ENCODE results near the gene CARD10. TPM values are rescaled to one million over a fixed set of nuclear protein-coding genes. Genes with fewer than 3 reads are reported as not detected.

The CARD10 gene
- total RNA-seq, 2 donors from 2014 or later: 4.2 to 5.8 TPM

DNA sequence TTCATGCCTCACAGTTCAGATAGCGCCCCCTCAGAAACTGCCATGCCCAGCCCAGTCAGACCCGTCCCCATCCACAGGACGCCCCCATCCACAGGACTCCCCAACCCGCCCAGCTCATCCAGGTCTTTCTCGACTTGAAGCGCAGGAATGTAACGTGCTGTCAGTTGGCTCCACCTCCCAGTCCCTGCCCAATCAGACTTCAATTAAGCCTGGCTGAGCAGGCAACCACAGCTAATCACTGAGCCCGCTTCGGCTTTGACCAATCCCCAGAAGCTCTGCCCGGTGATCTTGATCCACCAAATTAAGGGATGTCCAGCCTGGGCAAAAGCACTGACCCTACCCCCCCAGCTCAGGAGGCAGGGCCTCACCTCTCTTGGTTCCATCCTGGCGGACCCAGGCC is 22.6 kb downstream of the CARD10 start:
- TF ChIP-seq, protein P1, sequence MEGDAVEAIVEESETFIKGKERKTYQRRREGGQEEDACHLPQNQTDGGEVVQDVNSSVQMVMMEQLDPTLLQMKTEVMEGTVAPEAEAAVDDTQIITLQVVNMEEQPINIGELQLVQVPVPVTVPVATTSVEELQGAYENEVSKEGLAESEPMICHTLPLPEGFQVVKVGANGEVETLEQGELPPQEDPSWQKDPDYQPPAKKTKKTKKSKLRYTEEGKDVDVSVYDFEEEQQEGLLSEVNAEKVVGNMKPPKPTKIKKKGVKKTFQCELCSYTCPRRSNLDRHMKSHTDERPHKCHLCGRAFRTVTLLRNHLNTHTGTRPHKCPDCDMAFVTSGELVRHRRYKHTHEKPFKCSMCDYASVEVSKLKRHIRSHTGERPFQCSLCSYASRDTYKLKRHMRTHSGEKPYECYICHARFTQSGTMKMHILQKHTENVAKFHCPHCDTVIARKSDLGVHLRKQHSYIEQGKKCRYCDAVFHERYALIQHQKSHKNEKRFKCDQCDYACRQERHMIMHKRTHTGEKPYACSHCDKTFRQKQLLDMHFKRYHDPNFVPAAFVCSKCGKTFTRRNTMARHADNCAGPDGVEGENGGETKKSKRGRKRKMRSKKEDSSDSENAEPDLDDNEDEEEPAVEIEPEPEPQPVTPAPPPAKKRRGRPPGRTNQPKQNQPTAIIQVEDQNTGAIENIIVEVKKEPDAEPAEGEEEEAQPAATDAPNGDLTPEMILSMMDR (IDR thresholded peaks at IDR 0.05): no peak
- Histone ChIP-seq H3K4me3 (no peak overlapping the region), H3K4me1 (peaks cover 0 to 43% of the 10 kb centered on the region in 2 donors), H3K9me3 (no peaks in the 10 kb centered on the region), H3K36me3 (no peaks in the 10 kb centered on the region), H3K27ac (no peak overlapping the region), H3K27me3 (no peaks in the 10 kb centered on the region)
- no peak for DNase-seq (ENCODE audit: low spot score)

DNA sequence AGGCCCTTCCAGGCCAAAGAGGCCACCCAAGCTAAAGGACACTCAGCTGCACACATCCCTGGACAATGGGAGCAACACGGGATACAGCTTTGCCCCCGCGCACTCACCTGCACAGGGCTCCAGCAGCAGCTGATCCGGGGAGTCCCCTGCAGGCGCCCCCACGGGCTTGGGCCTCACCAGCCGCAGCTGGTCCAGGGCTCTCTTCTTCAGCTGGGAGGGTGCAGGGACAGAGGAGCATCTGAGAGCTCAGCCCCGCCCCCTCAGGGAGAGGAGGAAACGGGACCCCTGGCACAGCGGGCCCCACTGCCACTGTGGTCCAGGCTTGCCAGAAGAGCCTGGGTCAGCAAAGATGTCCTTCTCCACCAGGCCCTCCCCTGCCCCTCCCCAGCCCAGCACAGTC is 25.2 kb downstream of the CARD10 start:
- Histone ChIP-seq H3K36me3 (no peaks in the 10 kb centered on the region), H3K4me1 (peaks cover 0 to 17% of the 10 kb centered on the region in 2 donors), H3K4me3 (no peak overlapping the region), H3K27ac (no peak overlapping the region), H3K9me3 (no peaks in the 10 kb centered on the region), H3K27me3 (no peaks in the 10 kb centered on the region)
- no peak for DNase-seq (ENCODE audit: low spot score)
- TF ChIP-seq, protein P1 (IDR thresholded peaks at IDR 0.05): no peak

DNA sequence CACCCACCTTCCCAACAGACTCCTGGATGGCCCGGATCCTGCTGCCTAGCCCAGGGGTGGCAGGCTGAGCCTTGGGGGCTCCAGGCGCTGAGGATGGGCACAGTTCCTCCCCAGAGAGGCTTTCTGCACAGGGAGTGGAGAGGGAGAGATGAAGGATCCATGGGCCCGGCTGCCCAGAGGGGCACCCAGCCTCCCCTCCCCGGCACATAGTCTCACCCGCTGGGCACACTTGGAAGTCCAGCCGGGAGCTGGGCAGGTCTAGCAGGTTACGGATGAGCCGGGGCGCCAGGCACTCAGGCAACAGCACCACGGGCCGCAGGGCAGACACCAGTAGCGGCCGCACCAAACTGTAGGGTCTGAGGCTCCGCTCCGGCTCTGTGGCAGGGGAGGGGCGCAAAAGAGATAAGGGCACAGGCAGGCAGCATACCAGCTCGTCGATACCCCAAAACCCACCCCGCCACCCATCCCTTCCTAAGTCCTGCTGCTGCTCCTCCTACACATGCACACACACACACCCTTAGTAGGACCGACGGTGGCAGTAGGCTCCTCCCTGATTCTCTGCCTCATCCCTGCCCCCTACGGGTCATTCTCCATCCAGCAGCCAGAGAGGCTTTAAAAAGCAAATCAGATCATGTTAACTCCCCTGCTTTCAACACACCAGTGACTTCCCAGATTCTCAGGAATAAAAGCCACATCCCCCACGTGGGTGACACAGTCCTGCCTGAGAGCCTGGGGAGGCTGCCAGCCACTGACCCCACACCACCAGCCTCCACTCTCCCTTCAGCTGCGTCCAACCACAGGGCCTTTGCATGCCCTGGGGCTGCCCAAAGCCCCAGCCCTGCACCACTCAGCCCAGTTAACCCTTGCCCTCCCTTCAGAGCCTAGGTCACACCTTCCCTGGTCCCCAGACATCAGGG is 26.5 kb downstream of the CARD10 start:
- Histone ChIP-seq H3K4me1 (peaks cover 0 to 7% of the 10 kb centered on the region in 2 donors), H3K27me3 (no peaks in the 10 kb centered on the region), H3K9me3 (no peaks in the 10 kb centered on the region), H3K4me3 (no peak overlapping the region), H3K36me3 (no peaks in the 10 kb centered on the region), H3K27ac (no peak overlapping the region)
- TF ChIP-seq, protein P1 (IDR thresholded peaks at IDR 0.05): no peak
- no peak for DNase-seq (ENCODE audit: low spot score)

DNA sequence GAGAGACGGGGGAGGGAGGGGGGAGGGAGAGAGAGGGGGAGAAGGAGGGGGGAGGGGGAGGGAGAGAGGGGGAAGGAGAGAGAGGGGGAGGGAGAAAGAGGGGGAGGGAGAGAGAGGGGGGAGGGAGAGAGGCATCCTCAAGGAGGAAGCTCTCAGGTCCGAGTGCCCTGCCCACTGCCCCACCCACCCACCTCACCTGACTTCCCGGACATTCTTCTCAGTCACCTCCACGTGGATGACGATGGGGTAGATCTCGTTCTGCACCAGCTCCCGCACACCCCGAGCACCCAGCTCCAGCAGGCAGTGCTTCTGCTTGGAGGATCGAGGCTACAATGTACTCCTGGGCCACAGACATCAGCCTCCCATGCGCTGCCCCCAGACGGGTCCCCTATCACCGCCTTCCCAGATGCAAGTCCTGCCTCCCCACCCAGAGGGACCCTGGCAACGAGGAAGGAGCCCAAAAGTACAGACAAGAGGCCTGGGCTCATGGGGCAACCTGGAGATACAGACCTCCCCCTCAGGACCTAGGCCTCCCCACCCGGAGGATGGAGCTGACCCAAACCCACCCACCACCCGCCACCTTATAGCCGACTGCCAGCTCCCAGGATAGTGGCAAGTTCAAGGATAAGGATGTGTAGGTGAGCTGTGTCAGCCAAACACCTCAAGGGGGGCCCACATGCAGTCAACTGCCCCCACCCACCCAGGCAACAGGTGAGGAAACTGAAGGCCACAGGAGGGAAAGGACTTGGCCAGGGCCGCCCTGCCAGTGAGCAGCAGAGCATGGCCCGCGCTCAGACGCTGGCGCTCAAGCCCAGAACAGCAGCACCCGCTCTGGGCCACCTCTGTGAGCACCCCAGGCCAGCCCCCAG is 27.4 kb downstream of the CARD10 start:
- Histone ChIP-seq H3K4me3 (no peak overlapping the region), H3K4me1 (peaks cover 0 to 6% of the 10 kb centered on the region in 2 donors), H3K27ac (no peak overlapping the region), H3K36me3 (no peaks in the 10 kb centered on the region), H3K9me3 (no peaks in the 10 kb centered on the region), H3K27me3 (no peaks in the 10 kb centered on the region)
- TF ChIP-seq, protein P1 (IDR thresholded peaks at IDR 0.05): no peak
- DNase-seq (ENCODE audit: low spot score): no peak

DNA sequence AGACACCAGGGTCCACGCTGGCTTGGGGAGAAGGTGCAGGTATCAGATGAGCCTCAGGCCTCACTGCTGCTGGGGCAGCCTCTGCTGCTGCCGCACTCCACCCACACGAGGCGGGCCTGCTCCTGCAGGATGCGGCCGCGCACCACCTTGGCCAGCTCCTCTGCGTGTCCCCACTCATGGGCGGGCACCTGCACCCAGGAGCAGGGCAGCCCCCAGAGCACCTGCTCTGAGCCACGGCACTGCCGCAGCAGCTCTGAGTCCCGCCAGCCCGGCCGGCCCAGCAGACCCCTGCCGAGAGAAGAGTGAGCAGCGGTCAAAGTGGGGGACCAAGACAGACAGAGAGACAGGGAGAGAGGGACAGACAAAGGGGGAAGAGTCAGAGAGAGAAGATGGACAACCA is 28.1 kb downstream of the CARD10 start:
- H3K9me3 ChIP-seq: no peaks in the 10 kb centered on the region
- no peak overlapping the region for H3K4me3 ChIP-seq
- no peak for DNase-seq (ENCODE audit: low spot score)
- no peaks in the 10 kb centered on the region for H3K36me3 ChIP-seq
- no peaks in the 10 kb centered on the region for H3K27me3 ChIP-seq
- peaks cover 0 to 11% of the 10 kb centered on the region in 2 donors for H3K4me1 ChIP-seq
- no peak overlapping the region for H3K27ac ChIP-seq
- TF ChIP-seq, protein P1 (IDR thresholded peaks at IDR 0.05): no peak

All from right atrium auricular region (tissue), 2 donors.